Neural cell (in vitro differentiated cells): ENCODE results near the gene TENT5A. TPM values are rescaled to one million over a fixed set of nuclear protein-coding genes. Genes with fewer than 3 reads are reported as not detected.

Experiments
- H2AFZ ChIP-seq: fragments of 200-600, 300-800 bp; sonication (generic), shearing (Covaris generic); 2 replicates; pipeline ENCODE4 v1.6.0; 2014; ENCODE audit warnings: low read depth, mild to moderate bottlenecking, antibody characterized with exemption, low read length, moderate library complexity
- H3F3A ChIP-seq: fragments of 200-600 bp; shearing (Covaris generic); 2 replicates; pipeline ENCODE4 v1.6.1; 2016; ENCODE audit warnings: mild to moderate bottlenecking, moderate library complexity, mixed read lengths, antibody characterized with exemption, low read length; ENCODE audit not compliant: insufficient read depth, poor library complexity, severe bottlenecking
- H3K27ac ChIP-seq: fragments of 200-600, 300-800 bp; sonication (generic), shearing (Covaris generic); 2 replicates; pipeline ENCODE4 v1.5.1; 2014; ENCODE audit warnings: mild to moderate bottlenecking, low read length, moderate library complexity
- H3K27me3 ChIP-seq: fragments of 300-800, 200-600 bp; sonication (generic), shearing (Covaris generic); 2 replicates; pipeline ENCODE4 v1.6.0; 2014; ENCODE audit warnings: mild to moderate bottlenecking, low read depth, low read length, moderate library complexity; ENCODE audit not compliant: insufficient read depth
- H3K36me3 ChIP-seq: fragments of 300-800, 200-600 bp; sonication (generic), shearing (Covaris generic); 2 replicates; pipeline ENCODE4 v1.5.1; 2014; ENCODE audit warnings: mild to moderate bottlenecking, antibody characterized with exemption, low read length, moderate library complexity; ENCODE audit not compliant: insufficient read depth
- H3K4me2 ChIP-seq: fragments of 300-800, 200-600 bp; sonication (generic), shearing (Covaris generic); 2 replicates; pipeline ENCODE4 v1.6.0; 2014; ENCODE audit warnings: mild to moderate bottlenecking, low read length
- H3K4me3 ChIP-seq: fragments of 300-800, 200-600 bp; sonication (generic), shearing (Covaris generic); 2 replicates; pipeline ENCODE4 v1.5.1; 2014; ENCODE audit warnings: mild to moderate bottlenecking, low read length, moderate library complexity
- H3K79me2 ChIP-seq: fragments of 200-600 bp; shearing (Covaris generic); replicated peaks from 2 replicates; pipeline ENCODE4 v1.6.0; 2014; ENCODE audit warnings: mild to moderate bottlenecking, low read length, moderate library complexity; ENCODE audit not compliant: insufficient read depth
- H3K9ac ChIP-seq: fragments of 300-800, 200-600 bp; sonication (generic), shearing (Covaris generic); 2 replicates; pipeline ENCODE4 v1.6.1; 2016; ENCODE audit warnings: mild to moderate bottlenecking, low read length, mixed read lengths
- H3K9me2 ChIP-seq: fragments of 200-600 bp; shearing (Covaris generic); 2 replicates; pipeline ENCODE4 v1.6.1; 2016; ENCODE audit warnings: mild to moderate bottlenecking, low read length, mixed read lengths; ENCODE audit not compliant: insufficient read depth
- H3K9me3 ChIP-seq: fragments of 200-600, 300-800 bp; sonication (generic), shearing (Covaris generic); 2 replicates; pipeline ENCODE4 v1.6.1; 2016; ENCODE audit warnings: mild to moderate bottlenecking, mixed run types, low read length, moderate library complexity, mixed read lengths
- H4K20me1 ChIP-seq: fragments of 200-600 bp; shearing (Covaris generic); 2 replicates; pipeline ENCODE4 v1.6.1; 2016; ENCODE audit warnings: mild to moderate bottlenecking, mixed run types; ENCODE audit not compliant: insufficient read depth
- CTCF ChIP-seq: fragments of 450-650 bp; IDR thresholded peaks from 2 replicates; pipeline ENCODE4 v1.5.1; 2014; ENCODE audit warnings: antibody characterized with exemption, mild to moderate bottlenecking, moderate library complexity; ENCODE audit not compliant: poor library complexity, severe bottlenecking
- EP300 ChIP-seq: fragments of 450-650 bp; conservative IDR thresholded peaks from 2 replicates; pipeline ENCODE4 v1.6.1; 2014; ENCODE audit warnings: antibody characterized with exemption, mild to moderate bottlenecking, moderate library complexity; ENCODE audit not compliant: poor library complexity, severe bottlenecking
- EZH2 ChIP-seq: fragments of 200-600, 300-800 bp; shearing (Covaris generic), sonication (generic); IDR thresholded peaks from 2 replicates; pipeline ENCODE4 v1.6.1; 2014; ENCODE audit warnings: antibody characterized with exemption, low read length, borderline replicate concordance, mild to moderate bottlenecking; ENCODE audit not compliant: insufficient read depth, poor library complexity, severe bottlenecking
- MXI1 ChIP-seq: fragments of 450-650 bp; conservative IDR thresholded peaks from 2 replicates; pipeline ENCODE4 v1.6.1; 2014; ENCODE audit warnings: antibody characterized with exemption, mild to moderate bottlenecking; ENCODE audit not compliant: poor library complexity, severe bottlenecking
- POLR2AphosphoS5 ChIP-seq: IDR thresholded peaks from 2 replicates; pipeline ENCODE4 v1.6.1; 2012
- RAD21 ChIP-seq: fragments of 450-650 bp; conservative IDR thresholded peaks from 2 replicates; pipeline ENCODE4 v1.6.1; 2014; ENCODE audit warnings: antibody characterized with exemption, mild to moderate bottlenecking, moderate library complexity
- REST ChIP-seq: IDR thresholded peaks from 2 replicates; pipeline ENCODE4 v1.6.1; 2012; ENCODE audit warnings: borderline replicate concordance
- SMC3 ChIP-seq: fragments of 450-650 bp; conservative IDR thresholded peaks from 2 replicates; pipeline ENCODE4 v1.6.1; 2014; ENCODE audit warnings: antibody characterized with exemption, mild to moderate bottlenecking, moderate library complexity; ENCODE audit not compliant: poor library complexity
- TAF1 ChIP-seq: IDR thresholded peaks from 2 replicates; pipeline ENCODE4 v1.6.1; 2012; ENCODE audit warnings: low read depth
- polyA plus RNA-seq: library from polyadenylated mRNA; depleted of rRNA; stranded (reverse); fragments of >200 nt; gene quantifications from 2 replicates; pipeline ENCODE4 v1.2.3, GENCODE V29; 2014

Gene TENT5A
- polyA plus RNA-seq, 1 donor from 2014 or later, result 0.47 TPM

- Histone ChIP-seq H3K27me3 (peaks cover 14% of the 10 kb centered on the region), H3K4me3 (no peak overlapping the region), H3K27ac (no peak overlapping the region), H2AFZ (no peak overlapping the region), H3K9me2 (no peaks in the 10 kb centered on the region), H3K4me2 (no peak overlapping the region), H3K9ac (no peak overlapping the region), H3K9me3 (no peaks in the 10 kb centered on the region), H4K20me1 (no peaks in the 10 kb centered on the region), H3K36me3 (no peaks in the 10 kb centered on the region), H3K79me2 (no peaks in the 10 kb centered on the region), H3F3A (no peaks in the 10 kb centered on the region)
- TF ChIP-seq POLR2AphosphoS5 (no peak), MXI1 (no peak), REST (no peak), CTCF (no peak), RAD21 (no peak), SMC3 (no peak), EZH2 (no peak), TAF1 (no peak), EP300 (no peak)
Measured at GRCh38 chr6:81756690-81757089, 4.2 kb upstream of the TENT5A start.

- H3K79me2 ChIP-seq, result no peaks in the 10 kb centered on the region
- H3K9me3 ChIP-seq, result no peaks in the 10 kb centered on the region
- no peaks in the 10 kb centered on the region for H3F3A ChIP-seq
- H3K4me3 ChIP-seq, result no peak overlapping the region
- peaks cover 25% of the 10 kb centered on the region for H3K27me3 ChIP-seq
- no peak overlapping the region for H2AFZ ChIP-seq
- H3K9ac ChIP-seq, result no peak overlapping the region
- no peaks in the 10 kb centered on the region for H3K9me2 ChIP-seq
- H3K36me3 ChIP-seq, result no peaks in the 10 kb centered on the region
- TF ChIP-seq POLR2AphosphoS5 (no peak), EP300 (no peak), TAF1 (no peak), MXI1 (no peak), RAD21 (no peak), EZH2 (no peak), REST (no peak), CTCF (no peak), SMC3 (no peak)
- H4K20me1 ChIP-seq, result no peaks in the 10 kb centered on the region
- H3K4me2 ChIP-seq, result no peak overlapping the region
- no peak overlapping the region for H3K27ac ChIP-seq
Measured at GRCh38 chr6:81755551-81755950, 3.1 kb upstream of the TENT5A start.
